NCI-H748 treated with DMSO at 0.1 percent for 48 hours (cell line): ENCODE measurements around the gene SLCO3A1.

ENCODE experiments used
- DNase-seq: peaks from one replicate; lab custom pipeline; 2025; lab: John Stamatoyannopoulos, UW

Gene SLCO3A1

DNA sequence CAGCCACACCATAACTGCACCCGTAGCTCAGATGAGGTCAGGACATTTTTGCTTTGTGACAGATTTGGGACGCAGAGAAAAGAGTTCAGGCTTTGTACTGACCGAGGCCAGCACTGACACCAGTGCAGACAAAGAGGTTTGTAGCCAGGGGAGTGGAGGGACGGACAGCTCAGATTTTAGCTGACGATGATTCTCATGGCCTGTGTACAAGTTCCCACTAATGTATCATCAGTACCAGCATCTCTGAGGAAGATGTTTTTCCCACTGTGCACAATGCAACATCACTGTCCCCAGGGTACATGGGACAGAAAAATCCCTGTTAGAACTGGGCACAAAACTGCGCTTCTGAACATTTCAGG, 112.7 kb downstream of the SLCO3A1 start:
- no peak for DNase-seq

DNA sequence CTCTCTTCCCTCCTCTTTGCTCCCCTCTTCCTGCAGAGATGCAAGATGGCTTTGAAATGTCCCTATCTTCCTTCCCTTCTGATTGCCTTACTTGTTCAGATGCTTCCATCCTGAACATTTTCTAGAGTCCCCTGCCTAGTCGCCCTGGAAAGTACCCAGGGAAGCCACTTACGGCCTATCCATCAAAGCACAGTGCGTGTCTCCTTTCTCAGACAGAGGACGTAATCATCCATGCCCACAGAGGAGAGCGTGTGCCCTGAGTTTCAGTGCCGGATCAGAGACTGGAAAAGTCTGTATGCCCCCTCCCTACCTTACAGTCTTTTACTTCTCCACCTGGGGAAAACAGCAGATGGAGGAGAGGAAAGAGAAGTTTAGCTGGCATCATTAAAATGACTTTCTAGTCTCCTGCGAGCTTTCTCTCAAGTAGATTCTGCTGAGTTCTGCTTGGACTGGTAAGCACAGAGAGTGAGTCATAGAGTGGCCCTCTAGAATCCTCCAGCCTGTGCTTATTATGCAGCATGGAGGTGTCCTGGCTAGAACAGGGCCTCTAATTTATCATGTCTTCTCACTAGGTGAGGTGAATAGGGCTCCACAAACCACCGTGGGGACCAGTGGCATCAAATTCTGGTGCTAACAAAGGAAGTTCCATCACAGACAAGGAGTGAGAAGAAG, 114.6 kb downstream of the SLCO3A1 start:
- DNase-seq, result no peak

DNA sequence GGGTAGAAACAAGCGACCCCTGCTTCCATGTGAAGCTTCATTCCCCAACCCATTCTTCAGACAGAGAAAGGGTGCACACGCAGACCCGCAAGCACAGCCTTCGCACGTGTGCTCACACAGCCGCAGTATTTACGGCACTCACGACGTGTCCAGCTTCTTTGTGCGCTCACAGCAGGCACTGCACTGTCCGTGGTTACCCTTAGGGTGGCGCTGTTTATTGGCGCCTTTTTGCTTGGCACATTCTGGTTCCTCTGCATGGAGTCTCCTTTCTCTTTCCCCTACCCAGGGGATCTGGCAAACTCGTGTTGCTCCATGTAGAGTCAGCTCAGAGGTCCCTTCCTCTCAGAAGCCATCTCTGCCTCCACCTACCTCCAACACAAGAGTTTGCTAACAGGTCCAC, 115.1 kb downstream of the SLCO3A1 start:
- DNase-seq, result no peak

DNA sequence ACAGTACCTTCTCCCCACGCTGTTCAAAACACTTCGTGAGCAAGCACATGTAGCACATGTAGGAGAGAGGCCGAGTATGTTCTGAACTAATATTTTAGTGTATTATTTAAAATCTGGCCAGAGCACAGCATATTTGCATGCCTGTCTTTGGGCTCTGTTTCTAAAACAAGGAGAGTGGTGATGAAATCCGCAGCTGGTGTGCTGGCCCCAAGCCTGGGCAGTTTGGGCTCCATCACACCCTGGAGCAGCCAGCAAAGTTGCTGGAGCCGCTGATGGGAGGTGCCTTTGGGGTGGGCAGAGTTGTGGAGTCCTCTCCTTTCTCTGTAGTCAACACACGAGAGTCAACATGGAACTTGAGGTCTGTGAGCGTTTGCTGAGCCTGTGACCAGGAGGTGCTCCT, 116.6 kb downstream of the SLCO3A1 start:
- no peak for DNase-seq

DNA sequence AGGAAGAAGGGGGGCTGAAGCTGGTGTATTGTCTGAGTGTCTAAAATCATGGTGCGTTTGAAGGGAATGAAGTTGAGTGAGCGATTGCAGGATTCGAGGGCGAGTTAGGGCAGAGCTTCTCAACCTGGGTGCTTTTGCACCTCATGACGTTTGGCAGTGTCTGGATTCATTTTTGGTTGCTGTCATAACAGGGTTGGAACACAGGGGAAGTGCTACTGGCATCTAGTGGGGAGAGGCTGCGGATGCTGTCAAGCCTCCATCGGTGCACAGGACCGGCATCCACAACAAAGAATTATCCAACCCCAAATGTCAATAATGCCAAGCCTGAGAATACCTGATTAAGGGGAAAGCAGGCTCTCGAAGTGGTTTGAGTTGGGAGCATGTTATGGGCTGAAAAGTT, 120.0 kb downstream of the SLCO3A1 start:
- no peak for DNase-seq

DNA sequence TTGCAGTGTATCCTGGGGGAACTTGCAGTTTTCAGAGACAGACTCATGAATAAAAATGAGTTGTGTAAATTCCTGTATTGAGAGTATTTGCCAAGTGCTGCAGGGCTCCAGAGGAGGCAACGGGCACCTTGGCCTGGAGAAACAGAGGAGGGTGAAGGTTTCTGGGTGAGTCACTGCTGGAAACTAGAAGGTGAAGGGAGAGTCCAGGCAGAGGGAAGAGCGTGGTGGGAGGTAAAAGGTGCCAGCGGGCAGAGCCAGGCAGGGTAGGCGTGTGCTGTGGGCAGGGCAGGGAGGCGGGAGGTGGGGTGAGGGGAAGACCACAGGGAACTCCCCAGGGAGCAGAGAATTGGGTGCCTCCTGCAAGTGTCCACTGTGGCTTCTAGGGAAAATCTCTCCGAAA, 120.8 kb downstream of the SLCO3A1 start:
- no peak for DNase-seq

DNA sequence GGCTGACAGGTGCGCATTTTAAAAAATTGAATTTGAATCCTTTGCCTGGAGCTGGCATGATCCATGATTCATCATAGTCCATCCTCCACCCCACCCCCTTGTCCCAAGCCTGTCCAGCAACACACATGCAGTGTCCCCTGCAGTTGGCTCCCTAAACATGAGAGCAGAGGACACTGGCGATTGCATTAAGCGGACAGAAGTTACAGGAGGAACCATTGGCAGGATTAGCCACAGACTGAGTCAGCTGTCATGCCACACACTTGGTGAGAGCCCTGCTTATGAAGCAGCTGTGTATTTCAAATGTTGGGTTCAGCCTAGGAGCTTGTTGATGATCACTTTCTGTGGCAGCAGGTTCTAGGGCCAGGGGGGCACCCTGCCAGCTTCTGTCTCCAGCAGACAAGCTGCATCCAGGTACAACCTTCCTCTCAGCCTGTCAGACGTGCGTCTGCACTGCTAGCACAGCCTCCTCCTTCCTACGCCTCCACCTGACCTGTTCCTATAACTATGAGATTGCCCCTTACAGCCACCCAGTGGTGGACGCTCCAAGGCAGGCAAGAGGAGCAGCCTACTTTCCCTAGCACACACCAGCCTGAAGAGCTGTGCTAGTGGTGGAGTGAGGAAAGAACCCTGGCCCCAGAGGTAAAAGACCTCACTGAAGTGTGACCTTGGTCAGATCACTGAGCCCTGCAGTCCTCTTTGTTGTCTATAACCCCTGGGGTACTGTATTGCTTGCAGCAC, 121.9 kb downstream of the SLCO3A1 start:
- DNase-seq, result no peak

DNA sequence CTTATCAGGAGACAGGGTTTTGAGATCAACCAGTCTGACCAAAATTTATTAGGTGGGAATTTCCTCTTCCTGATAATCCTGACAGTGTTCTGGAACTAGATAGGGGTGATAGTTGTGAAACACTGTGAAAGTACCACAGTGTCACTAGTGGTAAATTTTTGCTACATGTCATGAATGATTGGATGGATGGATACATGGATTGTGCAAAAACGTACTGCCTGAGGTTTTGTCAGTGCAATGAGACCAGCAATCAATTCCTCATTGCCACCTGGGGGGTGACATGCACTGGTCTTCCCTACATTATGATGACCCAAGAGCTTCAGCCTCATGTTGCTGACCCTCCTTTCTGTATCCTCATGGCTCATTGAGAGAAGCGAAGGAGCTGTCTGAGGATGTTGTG, 123.5 kb downstream of the SLCO3A1 start:
- DNase-seq, result no peak

DNA sequence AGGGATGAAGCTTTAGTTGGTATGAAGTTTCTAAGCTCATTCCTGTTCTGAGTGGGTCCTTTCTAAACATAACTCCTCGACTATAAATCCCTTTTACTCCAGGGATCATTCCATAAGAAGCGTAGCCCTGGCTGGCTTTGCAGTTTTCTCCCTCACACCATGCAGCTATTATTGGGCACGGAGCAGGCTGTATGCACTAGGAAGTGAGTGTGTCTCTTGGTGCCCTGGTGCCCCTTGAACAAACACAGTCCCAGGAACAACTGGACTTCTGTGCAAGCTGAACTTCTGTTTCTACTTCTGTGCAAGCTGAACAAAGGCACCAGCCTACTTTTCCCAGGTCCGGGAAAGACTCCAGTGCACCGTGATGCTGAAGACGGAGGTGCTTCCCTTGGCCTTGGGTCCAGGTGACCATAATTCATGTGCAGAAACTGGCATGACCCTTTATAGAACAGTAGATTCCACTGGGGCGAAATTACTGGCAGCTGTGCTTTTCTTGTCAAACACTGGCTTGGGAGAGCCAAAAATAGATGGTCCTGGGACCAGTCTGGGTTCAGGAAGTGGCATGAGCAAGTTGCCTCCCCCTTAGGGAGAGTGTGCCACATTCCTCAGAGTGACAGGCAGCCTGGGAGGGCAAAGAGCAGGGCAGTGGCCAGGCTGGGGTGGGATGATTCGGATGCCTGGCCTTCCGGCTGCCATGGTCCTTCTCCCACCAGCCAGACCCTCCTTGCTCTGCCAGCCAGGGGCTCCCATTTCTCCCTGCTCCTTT, 127.2 kb downstream of the SLCO3A1 start:
- DNase-seq, result no peak

DNA sequence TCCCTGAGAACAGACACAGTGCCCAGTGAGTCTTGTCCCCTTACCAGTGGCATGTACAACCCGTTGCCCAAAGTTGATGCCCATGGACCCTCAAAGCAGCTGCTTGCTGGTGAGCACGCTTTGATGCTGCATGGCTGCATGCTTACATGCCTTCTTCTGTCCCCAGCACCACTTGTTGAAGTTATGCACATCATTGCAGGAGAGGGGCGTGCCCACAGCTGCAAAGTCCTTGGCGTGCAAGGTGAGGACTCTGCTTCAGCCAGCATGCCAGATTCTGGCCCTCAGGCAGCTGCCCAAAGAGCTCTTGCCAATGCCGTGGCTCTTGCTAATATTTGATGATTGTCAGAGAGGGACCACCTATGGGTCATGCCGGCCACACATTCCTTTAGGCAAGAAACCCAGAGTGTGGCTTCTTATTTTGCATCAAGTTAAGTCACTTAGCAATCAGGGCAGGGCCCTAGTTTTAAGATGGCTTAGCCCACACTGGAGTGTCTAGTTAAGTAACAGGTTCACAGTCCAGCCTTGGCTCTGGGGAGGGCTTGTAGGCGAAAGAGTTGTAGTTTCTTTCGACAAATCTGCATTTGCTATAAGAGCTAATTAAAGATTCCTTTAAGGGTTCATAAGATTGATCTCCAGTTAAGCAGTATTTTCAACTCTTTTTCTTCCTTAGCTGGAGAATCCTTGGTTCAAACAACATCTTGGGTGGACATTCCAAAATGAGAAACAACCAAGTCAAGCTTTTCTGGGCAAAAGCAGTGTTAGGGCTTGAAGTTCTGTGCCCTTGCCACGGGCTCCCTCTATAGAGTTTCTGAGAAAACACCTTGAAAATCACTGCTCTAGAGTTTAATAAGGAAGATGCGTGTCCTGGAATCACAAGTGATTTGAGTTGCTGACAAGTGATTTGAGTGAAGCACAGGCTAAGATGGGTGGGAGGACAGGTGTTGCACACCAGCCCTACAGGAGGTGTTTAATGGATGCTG, 128.6 kb downstream of the SLCO3A1 start:
- no peak for DNase-seq

DNA sequence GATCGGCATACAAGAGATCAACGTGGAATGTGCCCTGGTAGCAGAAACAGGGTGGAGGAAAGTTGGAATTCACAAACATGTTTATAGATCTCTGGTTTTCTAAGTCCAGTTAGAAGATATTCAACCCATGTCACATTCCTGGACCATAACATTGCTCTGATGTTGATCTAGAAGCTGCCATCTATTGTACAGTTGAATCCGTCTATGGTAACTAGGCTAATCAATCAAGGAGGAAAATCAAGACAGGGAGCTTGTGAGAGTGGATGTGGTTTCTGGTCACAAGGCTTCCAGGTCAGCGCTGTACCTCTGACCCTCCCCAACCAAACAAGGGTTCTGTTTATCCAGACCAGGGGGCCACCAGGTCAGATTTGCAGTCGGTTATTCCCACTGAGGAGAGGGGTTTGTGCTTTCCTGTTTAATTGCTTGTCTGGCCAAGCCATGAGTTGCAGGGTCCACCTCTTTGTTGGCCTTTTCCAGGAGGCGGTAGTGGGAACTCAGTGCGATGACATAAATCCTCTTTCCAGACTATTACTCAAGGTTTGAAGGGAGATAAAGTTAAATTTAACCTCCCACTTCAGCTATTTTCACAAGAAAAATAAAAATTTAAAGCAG, 130.3 kb downstream of the SLCO3A1 start:
- DNase-seq, result no peak

DNA sequence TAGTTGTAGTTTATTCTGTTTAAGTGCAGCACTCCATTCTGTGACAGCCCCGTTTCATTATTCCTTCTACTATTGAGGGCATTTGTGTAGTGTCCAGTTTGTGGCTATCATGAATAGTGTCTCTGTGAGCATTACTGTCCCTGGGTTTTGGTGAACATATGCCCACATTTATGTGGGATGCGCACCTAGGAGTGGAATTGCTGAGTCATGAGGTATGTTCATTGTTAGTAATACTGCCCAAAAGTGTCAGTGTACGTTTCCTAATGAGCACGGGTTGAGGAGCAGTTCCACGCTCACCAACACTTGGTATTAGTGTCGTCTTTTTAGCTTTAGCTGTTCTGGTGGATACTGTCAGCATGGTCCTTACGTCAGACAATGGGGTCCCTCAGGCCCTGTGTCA, 131.8 kb downstream of the SLCO3A1 start:
- no peak for DNase-seq

DNA sequence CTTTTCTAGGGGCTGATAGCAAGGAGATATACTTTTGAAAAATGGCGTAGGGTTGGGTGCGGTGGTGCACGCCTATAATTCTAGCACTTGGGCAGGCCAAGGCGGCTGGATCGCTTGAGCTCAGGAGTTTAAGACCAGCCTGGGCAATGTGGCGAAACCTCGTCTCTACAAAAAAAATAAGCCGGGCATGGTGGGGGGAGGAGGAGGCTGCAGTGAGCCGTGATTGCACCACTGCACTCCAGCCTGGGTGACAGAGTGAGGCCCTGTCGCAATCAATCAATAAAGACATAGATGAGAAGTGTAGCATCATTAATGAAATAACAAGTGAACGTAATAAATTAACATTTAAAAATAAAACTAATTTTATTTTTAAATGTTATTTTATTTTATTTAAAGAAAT, 134.6 kb downstream of the SLCO3A1 start:
- no peak for DNase-seq

DNA sequence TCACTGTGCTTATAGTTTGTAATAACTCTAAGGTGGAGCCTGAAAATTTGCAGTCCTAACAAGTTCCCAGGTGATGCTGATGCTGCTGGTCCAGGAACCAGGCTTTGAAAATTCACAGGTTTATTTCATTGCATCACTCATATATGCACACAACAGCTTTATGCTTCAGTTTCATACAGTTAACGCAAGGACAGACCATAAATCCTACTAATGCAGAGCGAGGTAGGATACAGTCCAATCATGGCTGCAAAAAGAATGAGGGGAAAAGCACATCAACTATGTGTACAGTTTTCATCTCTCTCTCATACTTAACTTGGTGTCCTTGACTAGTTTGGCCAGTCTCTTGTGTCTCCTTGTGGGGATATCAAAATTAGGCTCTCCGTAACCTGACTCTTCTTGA, 135.1 kb downstream of the SLCO3A1 start:
- DNase-seq, result no peak

DNA sequence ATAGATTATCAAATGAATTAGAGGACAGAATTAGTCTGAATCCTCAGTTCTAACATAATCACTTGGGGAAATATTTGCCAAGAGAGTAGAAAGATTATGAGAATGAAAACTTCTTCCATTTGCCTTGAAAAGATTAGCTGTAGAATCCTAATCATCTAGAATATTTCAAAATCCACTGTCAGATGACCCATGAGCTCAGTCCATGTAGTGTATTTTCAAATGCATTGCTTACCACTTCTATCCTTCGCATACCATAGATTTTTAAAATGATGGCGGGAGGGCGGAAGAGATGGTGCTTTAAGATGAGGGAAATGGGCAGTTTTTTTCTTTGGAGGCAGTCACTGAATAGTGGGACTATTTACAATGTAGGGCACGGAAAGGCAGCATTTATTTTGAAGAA, 136.3 kb downstream of the SLCO3A1 start:
- no peak for DNase-seq

DNA sequence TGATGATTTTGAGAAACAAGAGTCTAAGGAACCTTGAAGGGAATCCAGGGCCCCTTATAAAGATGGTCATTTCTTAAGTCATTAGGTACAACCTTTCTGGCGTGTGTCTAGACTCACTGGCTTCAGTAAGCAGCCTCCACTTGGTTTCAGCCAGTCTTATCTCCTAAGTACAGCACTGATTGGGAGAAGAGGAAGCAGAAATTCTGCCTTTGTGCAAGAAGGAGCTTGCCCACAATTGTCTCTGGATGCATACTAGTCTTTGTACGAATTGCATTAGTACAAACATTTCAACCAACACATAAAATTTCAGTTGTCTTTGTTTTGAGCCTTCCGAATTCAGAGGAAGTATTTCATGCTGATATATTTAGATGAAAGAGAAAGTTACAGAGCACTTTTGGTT, 139.4 kb downstream of the SLCO3A1 start:
- DNase-seq, result no peak

DNA sequence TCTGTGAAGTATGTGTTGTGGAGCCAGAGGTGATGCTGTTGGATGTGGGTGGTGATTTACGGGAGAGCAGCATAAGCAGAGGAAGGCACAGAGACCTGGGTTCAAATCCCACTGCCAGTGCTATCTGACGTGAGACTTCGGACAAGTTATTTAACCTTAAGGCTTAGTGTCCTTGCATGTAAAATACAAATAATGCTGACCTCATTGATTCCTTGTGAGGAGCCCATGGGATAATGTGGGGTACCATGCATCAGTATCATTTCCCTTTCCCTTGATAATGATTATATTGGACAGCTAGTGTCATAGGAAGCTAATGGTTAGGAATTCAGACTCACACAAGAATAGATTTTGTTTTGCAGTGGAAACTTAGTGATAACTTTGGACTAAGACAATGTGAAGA, 141.6 kb downstream of the SLCO3A1 start:
- no peak for DNase-seq

DNA sequence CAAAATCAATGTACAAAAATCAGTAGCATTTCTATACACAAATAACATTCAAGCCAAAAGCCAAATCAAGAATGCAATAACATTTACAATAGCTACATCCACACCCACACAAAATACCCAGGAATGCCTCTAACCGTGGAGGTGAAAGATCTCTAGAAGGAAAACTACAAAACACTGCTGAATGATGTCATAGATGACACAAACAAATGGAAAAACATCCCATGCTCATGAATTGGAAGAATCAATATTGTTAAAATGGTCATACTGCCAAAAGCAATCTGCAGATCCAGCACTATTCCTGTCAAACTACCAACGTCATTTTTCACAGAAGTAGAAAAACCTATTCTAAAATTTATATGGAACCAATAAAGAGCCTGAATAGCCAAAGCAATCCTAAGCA, 143.7 kb downstream of the SLCO3A1 start:
- DNase-seq, result no peak

DNA sequence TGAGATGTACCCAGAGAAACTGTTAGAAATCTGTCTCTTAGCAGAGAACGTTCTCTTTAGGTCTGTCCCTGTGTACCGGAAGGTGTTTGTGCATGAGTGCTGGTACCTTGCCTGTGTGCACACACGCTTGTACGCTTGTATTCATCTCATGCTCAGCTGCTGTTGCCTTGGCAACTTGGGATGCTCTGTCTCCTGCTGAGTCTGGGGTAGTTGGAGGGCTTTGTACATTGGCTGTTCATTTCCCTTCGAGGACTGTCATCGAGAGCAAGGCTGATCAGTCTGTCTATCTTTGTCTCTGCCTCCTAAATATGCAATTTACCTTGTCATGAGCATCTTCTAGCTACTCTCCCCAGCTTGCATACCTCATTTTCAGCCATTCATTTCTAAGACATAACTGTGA, 147.2 kb downstream of the SLCO3A1 start:
- DNase-seq, result peak; percentile 73

DNA sequence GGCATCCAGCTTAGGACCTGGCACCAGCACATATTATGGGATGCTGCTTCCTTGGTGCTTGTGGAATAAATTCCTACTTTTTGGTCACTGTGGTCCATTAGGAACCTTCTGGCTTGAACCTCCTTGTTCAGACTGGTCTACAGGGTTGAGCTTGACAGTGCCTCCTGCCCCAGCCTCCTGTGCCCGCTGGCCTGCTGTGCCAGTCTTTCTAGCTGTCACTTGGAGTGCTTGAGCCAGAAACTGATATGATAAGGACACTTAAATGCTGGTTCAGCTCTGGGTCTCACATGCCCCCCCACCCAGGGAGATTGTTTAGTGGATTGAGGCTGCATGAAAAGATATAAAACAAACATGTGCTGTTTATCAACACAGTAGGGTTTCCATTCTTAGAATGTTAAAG, 147.8 kb downstream of the SLCO3A1 start:
- peak; percentile 82 for DNase-seq

DNA sequence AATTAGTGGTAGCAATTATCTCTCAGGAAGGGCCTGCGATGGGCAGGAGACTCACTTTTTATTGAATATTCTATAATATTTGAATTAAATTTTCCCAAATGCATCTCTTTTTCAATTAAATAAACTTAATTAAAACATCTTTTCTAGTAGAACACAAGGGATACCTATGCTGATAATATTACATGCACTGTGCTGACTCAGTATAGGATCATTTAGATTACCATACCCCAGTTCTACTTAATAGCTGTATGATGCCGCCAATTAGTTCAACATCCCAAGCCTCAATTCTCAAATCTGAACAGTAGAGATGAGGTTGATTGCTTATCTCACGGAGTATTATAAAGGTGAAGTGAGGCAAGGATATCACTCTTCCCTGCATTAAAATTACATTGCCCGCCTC, 149.2 kb downstream of the SLCO3A1 start:
- no peak for DNase-seq
